ENCODE results near the gene RNF213.

DNA sequence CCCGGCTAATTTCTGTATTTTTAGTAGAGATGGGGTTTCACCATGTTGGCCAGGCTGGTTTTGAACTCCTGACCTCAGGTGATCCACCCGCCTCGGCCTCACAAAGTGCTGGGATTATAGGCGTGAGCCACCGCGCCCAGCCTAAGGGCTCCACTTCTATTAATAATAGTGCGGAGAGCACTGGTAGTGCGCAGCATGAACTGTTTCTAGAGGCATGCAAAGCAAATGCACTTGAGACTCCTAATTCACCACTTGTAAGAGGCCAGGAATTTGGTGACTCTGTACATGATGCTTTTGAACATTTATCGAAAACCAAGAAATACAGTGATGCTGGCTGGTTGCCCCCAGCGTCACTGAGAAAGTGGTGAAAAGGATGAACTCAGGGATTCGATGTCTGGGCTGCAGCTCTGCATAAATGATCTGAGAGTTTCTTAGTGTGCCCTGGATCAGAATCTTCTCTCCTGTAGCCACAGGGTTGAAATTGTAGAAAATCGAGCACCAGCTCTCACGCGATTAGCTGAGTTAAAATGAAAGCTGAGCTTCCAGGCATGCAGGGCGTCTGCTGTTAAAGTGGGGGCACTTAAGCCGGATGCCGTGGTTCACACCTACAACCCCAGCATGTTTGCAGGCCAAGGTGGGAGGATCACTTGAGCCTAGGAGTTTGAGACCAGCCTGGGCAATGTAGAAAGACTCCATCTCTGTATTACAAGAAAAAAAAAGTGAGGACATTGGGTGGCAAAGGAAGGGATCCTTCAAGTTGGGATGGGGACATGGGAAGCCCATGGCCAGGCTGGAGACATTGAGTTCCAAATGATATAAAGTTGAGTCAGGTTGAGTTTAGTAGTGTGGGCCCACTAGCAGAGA is 4.8 kb downstream of the RNF213 start:
- TF ChIP-seq, protein P1, sequence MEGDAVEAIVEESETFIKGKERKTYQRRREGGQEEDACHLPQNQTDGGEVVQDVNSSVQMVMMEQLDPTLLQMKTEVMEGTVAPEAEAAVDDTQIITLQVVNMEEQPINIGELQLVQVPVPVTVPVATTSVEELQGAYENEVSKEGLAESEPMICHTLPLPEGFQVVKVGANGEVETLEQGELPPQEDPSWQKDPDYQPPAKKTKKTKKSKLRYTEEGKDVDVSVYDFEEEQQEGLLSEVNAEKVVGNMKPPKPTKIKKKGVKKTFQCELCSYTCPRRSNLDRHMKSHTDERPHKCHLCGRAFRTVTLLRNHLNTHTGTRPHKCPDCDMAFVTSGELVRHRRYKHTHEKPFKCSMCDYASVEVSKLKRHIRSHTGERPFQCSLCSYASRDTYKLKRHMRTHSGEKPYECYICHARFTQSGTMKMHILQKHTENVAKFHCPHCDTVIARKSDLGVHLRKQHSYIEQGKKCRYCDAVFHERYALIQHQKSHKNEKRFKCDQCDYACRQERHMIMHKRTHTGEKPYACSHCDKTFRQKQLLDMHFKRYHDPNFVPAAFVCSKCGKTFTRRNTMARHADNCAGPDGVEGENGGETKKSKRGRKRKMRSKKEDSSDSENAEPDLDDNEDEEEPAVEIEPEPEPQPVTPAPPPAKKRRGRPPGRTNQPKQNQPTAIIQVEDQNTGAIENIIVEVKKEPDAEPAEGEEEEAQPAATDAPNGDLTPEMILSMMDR (optimal IDR thresholded peaks at IDR 0.05 in 1 of 3, IDR thresholded peaks at IDR 0.05 in 1 of 3, conservative IDR thresholded peaks at IDR 0.05 in 1 of 3; ENCODE audit: extremely low read depth in 1 of 3, insufficient read depth in 2 of 3, low read length in 3 of 3), result no peak
- no peak for TF ChIP-seq EZH2 (IDR thresholded peaks at IDR 0.05; ENCODE audit: low read length)

Measured in keratinocyte (primary cell).